Measurements from ENCODE around the gene FAM200C. TPM values are rescaled to one million over a fixed set of nuclear protein-coding genes. Genes with fewer than 3 reads are reported as not detected.

FAM200C gene
- total RNA-seq, 1 experiment from 2014 or later = 5.4 TPM

DNA sequence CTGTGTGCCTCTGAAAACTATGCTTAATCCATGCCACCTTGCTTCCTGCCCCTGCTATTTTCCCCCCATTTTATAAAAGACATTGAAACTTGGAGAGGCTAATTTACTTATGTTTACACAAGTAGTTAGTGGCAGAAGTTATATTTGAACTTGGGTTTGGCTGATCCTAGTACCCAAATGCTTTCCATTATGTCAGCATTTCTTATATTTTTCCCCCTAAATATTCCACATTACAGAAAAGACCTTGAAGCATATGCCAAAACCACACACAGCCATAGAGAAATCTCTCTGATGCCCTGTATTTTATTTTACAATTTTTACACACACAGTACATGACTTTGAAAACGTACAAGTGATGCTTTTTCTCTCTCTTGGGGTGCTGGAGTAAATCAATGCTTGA is 40.6 kb downstream of the FAM200C start:
- CTCF ChIA-PET = interaction anchor here (1.1 to 1.7 kb wide), 7 partner anchors 11 to 337 kb away, joined by 3 to 13 read pairs (median 10); partner anchors contain the start of gene C1QTNF2
- H3K4me3 Mint-ChIP-seq = no peak overlapping the region
- H3K4me1 Mint-ChIP-seq = peaks cover 18% of the 10 kb centered on the region
- H3K9me3 Mint-ChIP-seq = no peaks in the 10 kb centered on the region
- no peak overlapping the region for H3K27ac Mint-ChIP-seq
- TF ChIP-seq, protein P1, sequence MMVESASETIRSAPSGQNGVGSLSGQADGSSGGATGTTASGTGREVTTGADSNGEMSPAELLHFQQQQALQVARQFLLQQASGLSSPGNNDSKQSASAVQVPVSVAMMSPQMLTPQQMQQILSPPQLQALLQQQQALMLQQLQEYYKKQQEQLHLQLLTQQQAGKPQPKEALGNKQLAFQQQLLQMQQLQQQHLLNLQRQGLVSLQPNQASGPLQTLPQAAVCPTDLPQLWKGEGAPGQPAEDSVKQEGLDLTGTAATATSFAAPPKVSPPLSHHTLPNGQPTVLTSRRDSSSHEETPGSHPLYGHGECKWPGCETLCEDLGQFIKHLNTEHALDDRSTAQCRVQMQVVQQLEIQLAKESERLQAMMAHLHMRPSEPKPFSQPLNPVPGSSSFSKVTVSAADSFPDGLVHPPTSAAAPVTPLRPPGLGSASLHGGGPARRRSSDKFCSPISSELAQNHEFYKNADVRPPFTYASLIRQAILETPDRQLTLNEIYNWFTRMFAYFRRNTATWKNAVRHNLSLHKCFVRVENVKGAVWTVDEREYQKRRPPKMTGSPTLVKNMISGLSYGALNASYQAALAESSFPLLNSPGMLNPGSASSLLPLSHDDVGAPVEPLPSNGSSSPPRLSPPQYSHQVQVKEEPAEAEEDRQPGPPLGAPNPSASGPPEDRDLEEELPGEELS (CRISPR knock-in tag; IDR thresholded peaks at IDR 0.05) = no peak
- TF ChIP-seq FOXK1 (CRISPR knock-in tag; IDR thresholded peaks at IDR 0.05) (no peak), ZNF232 (CRISPR knock-in tag; IDR thresholded peaks at IDR 0.05) (no peak), MYBL2 (CRISPR knock-in tag; IDR thresholded peaks at IDR 0.05) (no peak), NR2C2 (CRISPR knock-in tag; IDR thresholded peaks at IDR 0.05) (no peak), NFYB (CRISPR knock-in tag; conservative IDR thresholded peaks at IDR 0.05; ENCODE audit: low read depth) (no peak), SMAD3 (CRISPR knock-in tag; IDR thresholded peaks at IDR 0.05; ENCODE audit: borderline replicate concordance) (no peak), PRDM15 (CRISPR knock-in tag; IDR thresholded peaks at IDR 0.05) (no peak), EMX1 (CRISPR knock-in tag; IDR thresholded peaks at IDR 0.05) (no peak), ZBTB21 (CRISPR knock-in tag; IDR thresholded peaks at IDR 0.05; ENCODE audit: borderline replicate concordance) (no peak), TEAD1 (CRISPR knock-in tag; IDR thresholded peaks at IDR 0.05) (no peak), FOXP1 (CRISPR knock-in tag; IDR thresholded peaks at IDR 0.05; ENCODE audit: borderline replicate concordance) (no peak), GTF2I (CRISPR knock-in tag; conservative IDR thresholded peaks at IDR 0.05) (no peak), IRF1 (CRISPR knock-in tag; IDR thresholded peaks at IDR 0.05) (no peak), JUN (CRISPR knock-in tag; IDR thresholded peaks at IDR 0.05) (no peak), ETV6 (CRISPR knock-in tag; IDR thresholded peaks at IDR 0.05) (no peak), RELA (CRISPR knock-in tag; IDR thresholded peaks at IDR 0.05; ENCODE audit: borderline replicate concordance) (no peak), GABPB1 (CRISPR knock-in tag; IDR thresholded peaks at IDR 0.05) (no peak)
- TF ChIP-seq, protein P2, sequence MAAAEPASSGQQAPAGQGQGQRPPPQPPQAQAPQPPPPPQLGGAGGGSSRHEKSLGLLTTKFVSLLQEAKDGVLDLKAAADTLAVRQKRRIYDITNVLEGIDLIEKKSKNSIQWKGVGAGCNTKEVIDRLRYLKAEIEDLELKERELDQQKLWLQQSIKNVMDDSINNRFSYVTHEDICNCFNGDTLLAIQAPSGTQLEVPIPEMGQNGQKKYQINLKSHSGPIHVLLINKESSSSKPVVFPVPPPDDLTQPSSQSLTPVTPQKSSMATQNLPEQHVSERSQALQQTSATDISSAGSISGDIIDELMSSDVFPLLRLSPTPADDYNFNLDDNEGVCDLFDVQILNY (CRISPR knock-in tag; IDR thresholded peaks at IDR 0.05) = no peak
- TF ChIP-seq, protein P3, sequence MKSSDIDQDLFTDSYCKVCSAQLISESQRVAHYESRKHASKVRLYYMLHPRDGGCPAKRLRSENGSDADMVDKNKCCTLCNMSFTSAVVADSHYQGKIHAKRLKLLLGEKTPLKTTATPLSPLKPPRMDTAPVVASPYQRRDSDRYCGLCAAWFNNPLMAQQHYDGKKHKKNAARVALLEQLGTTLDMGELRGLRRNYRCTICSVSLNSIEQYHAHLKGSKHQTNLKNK (CRISPR knock-in tag; IDR thresholded peaks at IDR 0.05) = no peak
- DNase-seq (ENCODE audit: low spot score) = no peak
- H3K36me3 Mint-ChIP-seq = no peaks in the 10 kb centered on the region
- POLR2A ChIA-PET = no interaction called here
- ATAC-seq = no peak
- no peaks in the 10 kb centered on the region; the same call in 1 of the 2 replicates for H3K27me3 Mint-ChIP-seq (ENCODE audit: low read depth)
